ENCODE data around the gene SLC7A10. TPM values are rescaled to one million over a fixed set of nuclear protein-coding genes. Genes with fewer than 3 reads are reported as not detected.

SLC7A10 gene
- total RNA-seq, 1 experiment from 2014 or later, result 1.1 TPM

- BruUV-seq (replicated peaks), result no TSS peak
- in situ Hi-C loops (cut with HindIII; ENCODE audit: low pct_unique_long_range_greater_than_20kb, low sequenced_read_pairs) (no loop called here), intact Hi-C loops (cut with micrococcal nuclease; ENCODE audit: unreplicated experiment) (no loop called here)
- 0 out of 2 replicates have a peak, but pooled peaks cover 3% of the 10 kb centered on the region for H3K27me3 ChIP-seq (ENCODE audit: control insufficient read depth, insufficient read depth, low read length)
- TF ChIP-seq, protein P1, sequence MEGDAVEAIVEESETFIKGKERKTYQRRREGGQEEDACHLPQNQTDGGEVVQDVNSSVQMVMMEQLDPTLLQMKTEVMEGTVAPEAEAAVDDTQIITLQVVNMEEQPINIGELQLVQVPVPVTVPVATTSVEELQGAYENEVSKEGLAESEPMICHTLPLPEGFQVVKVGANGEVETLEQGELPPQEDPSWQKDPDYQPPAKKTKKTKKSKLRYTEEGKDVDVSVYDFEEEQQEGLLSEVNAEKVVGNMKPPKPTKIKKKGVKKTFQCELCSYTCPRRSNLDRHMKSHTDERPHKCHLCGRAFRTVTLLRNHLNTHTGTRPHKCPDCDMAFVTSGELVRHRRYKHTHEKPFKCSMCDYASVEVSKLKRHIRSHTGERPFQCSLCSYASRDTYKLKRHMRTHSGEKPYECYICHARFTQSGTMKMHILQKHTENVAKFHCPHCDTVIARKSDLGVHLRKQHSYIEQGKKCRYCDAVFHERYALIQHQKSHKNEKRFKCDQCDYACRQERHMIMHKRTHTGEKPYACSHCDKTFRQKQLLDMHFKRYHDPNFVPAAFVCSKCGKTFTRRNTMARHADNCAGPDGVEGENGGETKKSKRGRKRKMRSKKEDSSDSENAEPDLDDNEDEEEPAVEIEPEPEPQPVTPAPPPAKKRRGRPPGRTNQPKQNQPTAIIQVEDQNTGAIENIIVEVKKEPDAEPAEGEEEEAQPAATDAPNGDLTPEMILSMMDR (IDR thresholded peaks at IDR 0.05), result no peak
- TF ChIP-seq, protein P2, sequence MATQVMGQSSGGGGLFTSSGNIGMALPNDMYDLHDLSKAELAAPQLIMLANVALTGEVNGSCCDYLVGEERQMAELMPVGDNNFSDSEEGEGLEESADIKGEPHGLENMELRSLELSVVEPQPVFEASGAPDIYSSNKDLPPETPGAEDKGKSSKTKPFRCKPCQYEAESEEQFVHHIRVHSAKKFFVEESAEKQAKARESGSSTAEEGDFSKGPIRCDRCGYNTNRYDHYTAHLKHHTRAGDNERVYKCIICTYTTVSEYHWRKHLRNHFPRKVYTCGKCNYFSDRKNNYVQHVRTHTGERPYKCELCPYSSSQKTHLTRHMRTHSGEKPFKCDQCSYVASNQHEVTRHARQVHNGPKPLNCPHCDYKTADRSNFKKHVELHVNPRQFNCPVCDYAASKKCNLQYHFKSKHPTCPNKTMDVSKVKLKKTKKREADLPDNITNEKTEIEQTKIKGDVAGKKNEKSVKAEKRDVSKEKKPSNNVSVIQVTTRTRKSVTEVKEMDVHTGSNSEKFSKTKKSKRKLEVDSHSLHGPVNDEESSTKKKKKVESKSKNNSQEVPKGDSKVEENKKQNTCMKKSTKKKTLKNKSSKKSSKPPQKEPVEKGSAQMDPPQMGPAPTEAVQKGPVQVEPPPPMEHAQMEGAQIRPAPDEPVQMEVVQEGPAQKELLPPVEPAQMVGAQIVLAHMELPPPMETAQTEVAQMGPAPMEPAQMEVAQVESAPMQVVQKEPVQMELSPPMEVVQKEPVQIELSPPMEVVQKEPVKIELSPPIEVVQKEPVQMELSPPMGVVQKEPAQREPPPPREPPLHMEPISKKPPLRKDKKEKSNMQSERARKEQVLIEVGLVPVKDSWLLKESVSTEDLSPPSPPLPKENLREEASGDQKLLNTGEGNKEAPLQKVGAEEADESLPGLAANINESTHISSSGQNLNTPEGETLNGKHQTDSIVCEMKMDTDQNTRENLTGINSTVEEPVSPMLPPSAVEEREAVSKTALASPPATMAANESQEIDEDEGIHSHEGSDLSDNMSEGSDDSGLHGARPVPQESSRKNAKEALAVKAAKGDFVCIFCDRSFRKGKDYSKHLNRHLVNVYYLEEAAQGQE (IDR thresholded peaks at IDR 0.05; ENCODE audit: insufficient read depth in 1 of 2, low read depth in 2 of 2, low read length in 1 of 2), result no peak
- TF ChIP-seq TCF7L2 (IDR thresholded peaks at IDR 0.05; ENCODE audit: low read depth, low read length), result no peak
- TF ChIP-seq SIN3A (IDR thresholded peaks at IDR 0.05; ENCODE audit: borderline replicate concordance, insufficient read depth, low read depth, low read length), result no peak
- TF ChIP-seq POLR2AphosphoS5 (IDR thresholded peaks at IDR 0.05; ENCODE audit: low read depth, low read length), result no peak
- ATAC-seq (no peak), DNase-seq (ENCODE audit: low read depth, low spot score) (no peak)
- no peak overlapping the region for H3K4me3 ChIP-seq (ENCODE audit: low read depth in 2 of 2, low read length in 2 of 2)
- H3K36me3 ChIP-seq (ENCODE audit: control insufficient read depth, insufficient read depth, low read length), result no peaks in the 10 kb centered on the region
- H3K27ac ChIP-seq (ENCODE audit: low read length), result no peak overlapping the region
- POLR2A ChIA-PET, result no interaction called here
- H3K9me3 ChIP-seq (ENCODE audit: control insufficient read depth, insufficient read depth, low read depth, low read length), result peaks cover 5% of the 10 kb centered on the region
- CTCF ChIA-PET, result no interaction called here
- peaks cover 4% of the 10 kb centered on the region; the same call in 1 of the 2 replicates for H3K4me1 ChIP-seq (ENCODE audit: control insufficient read depth, insufficient read depth, low read length)
Measured at GRCh38 chr19:33233056-33233873, 7.6 kb upstream of the SLC7A10 start.

- no peak for ATAC-seq
- Histone ChIP-seq H3K9me3 (ENCODE audit: control insufficient read depth, insufficient read depth, low read depth, low read length) (peaks cover 11% of the 10 kb centered on the region), H3K36me3 (ENCODE audit: control insufficient read depth, insufficient read depth, low read length) (no peaks in the 10 kb centered on the region), H3K4me1 (ENCODE audit: control insufficient read depth, insufficient read depth, low read length) (peaks cover 4% of the 10 kb centered on the region; the same call in 1 of the 2 replicates), H3K27me3 (ENCODE audit: control insufficient read depth, insufficient read depth, low read length) (peaks cover 6% of the 10 kb centered on the region; the same call in 1 of the 2 replicates), H3K27ac (ENCODE audit: low read length) (no peak overlapping the region), H3K4me3 (ENCODE audit: low read depth in 2 of 2, low read length in 2 of 2) (no peak overlapping the region)
- intact Hi-C loops (cut with micrococcal nuclease; ENCODE audit: unreplicated experiment) (no loop called here), in situ Hi-C loops (cut with HindIII; ENCODE audit: low pct_unique_long_range_greater_than_20kb, low sequenced_read_pairs) (no loop called here)
- DNase-seq (ENCODE audit: low read depth, low spot score), result no peak
- no TSS peak for BruUV-seq (replicated peaks)
- POLR2A ChIA-PET, result no interaction called here
- CTCF ChIA-PET, result no interaction called here
- TF ChIP-seq, protein P2 (IDR thresholded peaks at IDR 0.05; ENCODE audit: insufficient read depth in 1 of 2, low read depth in 2 of 2, low read length in 1 of 2), result no peak
Measured at GRCh38 chr19:33232656-33233055, 7.0 kb upstream of the SLC7A10 start.

Data from Panc1 (cell line).